ENCODE data around the gene TUBGCP3. TPM values are rescaled to one million over a fixed set of nuclear protein-coding genes. Genes with fewer than 3 reads are reported as not detected.

Gene TUBGCP3
- total RNA-seq, 1 experiment from 2014 or later: 51.4 TPM

DNA sequence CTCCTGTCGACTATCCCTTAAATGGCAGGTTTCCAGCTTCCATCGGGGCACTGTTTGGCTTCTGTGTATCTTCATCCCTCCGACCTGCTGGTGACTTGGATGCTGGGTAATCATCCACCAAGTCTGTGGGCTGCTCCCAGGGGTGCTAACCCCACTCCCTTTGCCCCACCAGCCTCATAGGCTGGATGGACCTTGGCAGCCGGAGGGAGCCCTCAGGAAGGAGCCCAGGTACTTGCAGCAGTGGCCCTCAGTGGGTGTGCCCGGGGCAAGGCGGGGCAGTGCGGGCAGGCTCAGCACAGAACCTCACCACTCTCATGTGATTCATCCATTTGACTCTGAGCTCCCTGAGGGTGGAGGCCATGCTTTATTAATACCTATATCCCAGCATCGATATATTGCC is 27.4 kb upstream of the TUBGCP3 start:
- TF ChIP-seq, protein P1, sequence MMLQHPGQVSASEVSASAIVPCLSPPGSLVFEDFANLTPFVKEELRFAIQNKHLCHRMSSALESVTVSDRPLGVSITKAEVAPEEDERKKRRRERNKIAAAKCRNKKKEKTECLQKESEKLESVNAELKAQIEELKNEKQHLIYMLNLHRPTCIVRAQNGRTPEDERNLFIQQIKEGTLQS (IDR thresholded peaks at IDR 0.05): no peak
- TF ChIP-seq POLR2AphosphoS5 (IDR thresholded peaks at IDR 0.05; ENCODE audit: low read depth, low read length) (no peak), SIN3A (IDR thresholded peaks at IDR 0.05; ENCODE audit: low read depth) (no peak), CBX3 (IDR thresholded peaks at IDR 0.05; ENCODE audit: low read depth) (no peak), JUND (IDR thresholded peaks at IDR 0.05) (no peak), YY1 (IDR thresholded peaks at IDR 0.05; ENCODE audit: extremely low read depth, insufficient replicate concordance, low read depth, low read length) (no peak), ELF1 (IDR thresholded peaks at IDR 0.05; ENCODE audit: borderline replicate concordance, low read depth) (no peak)
- no peak overlapping the region for H3K9ac ChIP-seq (ENCODE audit: low read length)
- H3K4me2 ChIP-seq (ENCODE audit: low read length): no peak overlapping the region
- DNase-seq (ENCODE audit: low read depth, low spot score): no peak
- no peaks in the 10 kb centered on the region for H3K9me3 ChIP-seq (ENCODE audit: control insufficient read depth in 1 of 2, insufficient read depth in 1 of 2, low read depth in 1 of 2, low read length in 2 of 2)
- ATAC-seq: no peak
- H3K4me1 ChIP-seq (ENCODE audit: control insufficient read depth in 1 of 2, insufficient read depth in 2 of 2, low read length in 2 of 2): 0 out of 4 replicates have a peak, but pooled peaks cover 0 to 7% of the 10 kb centered on the region in 2 experiments
- intact Hi-C loops (cut with micrococcal nuclease): no loop called here
- H3K36me3 ChIP-seq (ENCODE audit: control insufficient read depth in 1 of 2, insufficient read depth in 2 of 2, low read length in 2 of 2): no peaks in the 10 kb centered on the region
- CTCF ChIA-PET: no interaction called here
- no peaks in the 10 kb centered on the region for H4K20me1 ChIP-seq (ENCODE audit: insufficient read depth)
- H3K79me2 ChIP-seq (ENCODE audit: insufficient read depth, low read length): no peaks in the 10 kb centered on the region
- RAD21 ChIA-PET (ENCODE audit: low non-redundant PET in 1 of 2, low total read pairs in 2 of 2, uncharacterized antibody in 2 of 2, unreplicated experiment in 2 of 2): no interaction called here
- POLR2A ChIA-PET: no interaction called here
- H2AFZ ChIP-seq (ENCODE audit: low read depth, low read length, poor library complexity, severe bottlenecking): no peak overlapping the region
- H3K27me3 ChIP-seq (ENCODE audit: insufficient read depth, low read length): no peaks in the 10 kb centered on the region
- no peaks in the 10 kb centered on the region for H3K9me2 ChIP-seq (ENCODE audit: insufficient read depth)
- no TSS peak for BruUV-seq (replicated peaks)
- H3K27ac ChIP-seq (ENCODE audit: low read depth, low read length): no peak overlapping the region
- no peak overlapping the region for H3K4me3 ChIP-seq (replicated peaks in 1 of 2; ENCODE audit: low read depth in 1 of 2, low read length in 2 of 2)

DNA sequence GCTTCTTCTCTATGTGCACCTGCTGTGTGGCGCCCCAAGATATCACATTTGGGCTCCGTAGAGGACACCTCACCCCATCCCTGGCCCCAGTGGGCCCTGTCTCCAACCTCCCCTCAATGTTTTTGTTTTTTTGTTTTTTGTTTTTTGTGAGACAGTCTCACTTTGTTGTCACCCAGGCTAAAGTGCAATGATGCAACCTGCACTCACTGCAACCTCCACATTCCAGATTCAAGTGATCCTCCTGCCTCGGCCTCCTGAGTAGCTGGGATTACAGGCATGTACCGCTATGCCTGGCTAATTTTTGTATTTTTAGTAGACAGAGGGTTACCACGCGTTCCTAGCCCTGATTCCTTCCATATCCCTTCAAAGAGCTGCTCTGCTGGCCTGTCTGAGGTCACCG is 26.9 kb upstream of the TUBGCP3 start:
- no TSS peak for BruUV-seq (replicated peaks)
- H2AFZ ChIP-seq (ENCODE audit: low read depth, low read length, poor library complexity, severe bottlenecking): no peak overlapping the region
- DNase-seq (ENCODE audit: low read depth, low spot score) (no peak), ATAC-seq (no peak)
- no peak overlapping the region for H3K9ac ChIP-seq (ENCODE audit: low read length)
- H3K79me2 ChIP-seq (ENCODE audit: insufficient read depth, low read length): no peaks in the 10 kb centered on the region
- no peak overlapping the region for H3K27ac ChIP-seq (ENCODE audit: low read depth, low read length)
- TF ChIP-seq, protein P2, sequence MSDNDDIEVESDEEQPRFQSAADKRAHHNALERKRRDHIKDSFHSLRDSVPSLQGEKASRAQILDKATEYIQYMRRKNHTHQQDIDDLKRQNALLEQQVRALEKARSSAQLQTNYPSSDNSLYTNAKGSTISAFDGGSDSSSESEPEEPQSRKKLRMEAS (IDR thresholded peaks at IDR 0.05): no peak
- TF ChIP-seq POLR2A (IDR thresholded peaks at IDR 0.05; ENCODE audit: borderline replicate concordance, extremely low read depth, insufficient read depth, insufficient read length): no peak
- TF ChIP-seq ELF1 (IDR thresholded peaks at IDR 0.05; ENCODE audit: borderline replicate concordance, low read depth): no peak
- no peak for TF ChIP-seq SP1 (IDR thresholded peaks at IDR 0.05; ENCODE audit: low read depth)
- TF ChIP-seq TCF7L2 (IDR thresholded peaks at IDR 0.05; ENCODE audit: borderline replicate concordance, extremely low read depth, insufficient read depth, insufficient read length): no peak
- TF ChIP-seq EZH2 (IDR thresholded peaks at IDR 0.05): no peak
- no peak for TF ChIP-seq JUND (IDR thresholded peaks at IDR 0.05)
- TF ChIP-seq ZNF274 (IDR thresholded peaks at IDR 0.05; ENCODE audit: low read depth, low read length): no peak
- TF ChIP-seq CBX3 (IDR thresholded peaks at IDR 0.05; ENCODE audit: low read depth): no peak
- no peaks in the 10 kb centered on the region for H3K9me3 ChIP-seq (ENCODE audit: control insufficient read depth in 1 of 2, insufficient read depth in 1 of 2, low read depth in 1 of 2, low read length in 2 of 2)
- H3K9me2 ChIP-seq (ENCODE audit: insufficient read depth): no peaks in the 10 kb centered on the region
- POLR2A ChIA-PET: no interaction called here
- no peak overlapping the region for H3K4me3 ChIP-seq (replicated peaks in 1 of 2; ENCODE audit: low read depth in 1 of 2, low read length in 2 of 2)
- RAD21 ChIA-PET (ENCODE audit: low non-redundant PET in 1 of 2, low total read pairs in 2 of 2, uncharacterized antibody in 2 of 2, unreplicated experiment in 2 of 2): no interaction called here
- H3K36me3 ChIP-seq (ENCODE audit: control insufficient read depth in 1 of 2, insufficient read depth in 2 of 2, low read length in 2 of 2): no peaks in the 10 kb centered on the region
- H3K4me1 ChIP-seq (ENCODE audit: control insufficient read depth in 1 of 2, insufficient read depth in 2 of 2, low read length in 2 of 2): 0 out of 4 replicates have a peak, but pooled peaks cover 0 to 7% of the 10 kb centered on the region in 2 experiments
- intact Hi-C loops (cut with micrococcal nuclease): no loop called here
- H3K27me3 ChIP-seq (ENCODE audit: insufficient read depth, low read length): no peaks in the 10 kb centered on the region
- CTCF ChIA-PET: no interaction called here
- no peaks in the 10 kb centered on the region for H4K20me1 ChIP-seq (ENCODE audit: insufficient read depth)
- no peak overlapping the region for H3K4me2 ChIP-seq (ENCODE audit: low read length)

Measured in HCT116 (cell line).